ENCODE measurements around the gene BMP2K. TPM values are rescaled to one million over a fixed set of nuclear protein-coding genes. Genes with fewer than 3 reads are reported as not detected.
"Not testable (repeated sequence)": the region's sequence is repeated elsewhere in the genome, so short reads cannot be mapped to it uniquely, and the experiment has no call there.

The BMP2K gene
- polyA plus RNA-seq, 1 donor (not counting 4 experiments of a cell fraction or from before 2014, with no cell fraction given): 35.4 TPM

DNA sequence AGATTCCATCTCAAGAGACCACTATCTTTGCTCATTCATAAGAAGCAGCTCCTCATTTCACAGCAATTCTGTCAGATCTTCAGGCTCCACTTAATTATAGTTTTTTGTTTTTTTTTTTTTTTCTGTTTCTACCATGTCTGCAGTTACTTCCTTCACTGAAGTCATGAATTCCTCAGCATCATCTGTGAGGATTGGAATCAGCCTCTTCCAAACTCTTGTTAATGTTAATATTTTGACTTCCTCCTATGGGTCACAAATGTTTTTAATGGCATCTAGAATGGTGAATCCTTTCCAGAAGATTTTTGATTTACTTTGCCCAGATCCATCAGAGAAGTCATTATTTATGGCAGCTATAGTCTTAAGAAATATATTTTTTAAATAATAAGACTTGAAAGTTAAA is 53.1 kb downstream of the BMP2K start:
- Histone ChIP-seq H3K4me2 (ENCODE audit: control insufficient read depth, extremely low read depth, insufficient read depth, low read depth, low read length) (no peak overlapping the region), H3K4me3 (ENCODE audit: control insufficient read depth in 2 of 3, extremely low read depth in 1 of 3, insufficient read depth in 2 of 3, low read depth in 1 of 3, low read length in 3 of 3) (no peak overlapping the region), H3K27me3 (ENCODE audit: control insufficient read depth, extremely low read depth, insufficient read depth, low read length) (no peaks in the 10 kb centered on the region), H2AFZ (ENCODE audit: control insufficient read depth, low read length) (no peak overlapping the region), H3K36me3 (ENCODE audit: control insufficient read depth in 2 of 2, extremely low read depth in 1 of 2, insufficient read depth in 2 of 2, low read length in 2 of 2) (peaks cover 10 to 12% of the 10 kb centered on the region in 2 experiments), H3K9me3 (ENCODE audit: control insufficient read depth, low read depth, low read length) (no peaks in the 10 kb centered on the region), H3K9me1 (ENCODE audit: control insufficient read depth, extremely low read depth, insufficient read depth, low read length) (no peaks in the 10 kb centered on the region), H3K9ac (ENCODE audit: control insufficient read depth, extremely low read depth, insufficient read depth, low read length) (no peak overlapping the region), H3K79me2 (ENCODE audit: control insufficient read depth, insufficient read depth, low read length) (peaks cover under 1% of the 10 kb centered on the region), H4K20me1 (ENCODE audit: control insufficient read depth, extremely low read depth, insufficient read depth, low read length) (no peaks in the 10 kb centered on the region), H3K27ac (ENCODE audit: control insufficient read depth, insufficient read depth, low read length) (no peak overlapping the region), H3K4me1 (ENCODE audit: control insufficient read depth, extremely low read depth, insufficient read depth, low read length) (no peaks in the 10 kb centered on the region)
- TF ChIP-seq, protein P1, sequence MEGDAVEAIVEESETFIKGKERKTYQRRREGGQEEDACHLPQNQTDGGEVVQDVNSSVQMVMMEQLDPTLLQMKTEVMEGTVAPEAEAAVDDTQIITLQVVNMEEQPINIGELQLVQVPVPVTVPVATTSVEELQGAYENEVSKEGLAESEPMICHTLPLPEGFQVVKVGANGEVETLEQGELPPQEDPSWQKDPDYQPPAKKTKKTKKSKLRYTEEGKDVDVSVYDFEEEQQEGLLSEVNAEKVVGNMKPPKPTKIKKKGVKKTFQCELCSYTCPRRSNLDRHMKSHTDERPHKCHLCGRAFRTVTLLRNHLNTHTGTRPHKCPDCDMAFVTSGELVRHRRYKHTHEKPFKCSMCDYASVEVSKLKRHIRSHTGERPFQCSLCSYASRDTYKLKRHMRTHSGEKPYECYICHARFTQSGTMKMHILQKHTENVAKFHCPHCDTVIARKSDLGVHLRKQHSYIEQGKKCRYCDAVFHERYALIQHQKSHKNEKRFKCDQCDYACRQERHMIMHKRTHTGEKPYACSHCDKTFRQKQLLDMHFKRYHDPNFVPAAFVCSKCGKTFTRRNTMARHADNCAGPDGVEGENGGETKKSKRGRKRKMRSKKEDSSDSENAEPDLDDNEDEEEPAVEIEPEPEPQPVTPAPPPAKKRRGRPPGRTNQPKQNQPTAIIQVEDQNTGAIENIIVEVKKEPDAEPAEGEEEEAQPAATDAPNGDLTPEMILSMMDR (optimal IDR thresholded peaks at IDR 0.05 in 1 of 3, IDR thresholded peaks at IDR 0.05 in 1 of 3, conservative IDR thresholded peaks at IDR 0.05 in 1 of 3; ENCODE audit: extremely low read depth in 1 of 3, insufficient read depth in 2 of 3, low read length in 3 of 3): no peak
- no peak for TF ChIP-seq EZH2 (IDR thresholded peaks at IDR 0.05; ENCODE audit: low read length)
- DNase-seq (ENCODE audit: low read depth, low spot score) (no peak), FAIRE-seq (no peak)
- dilution Hi-C loops (cut with MboI; ENCODE audit: extremely low pct_ligation_motif_present, low sequenced_read_pairs): no loop called here

DNA sequence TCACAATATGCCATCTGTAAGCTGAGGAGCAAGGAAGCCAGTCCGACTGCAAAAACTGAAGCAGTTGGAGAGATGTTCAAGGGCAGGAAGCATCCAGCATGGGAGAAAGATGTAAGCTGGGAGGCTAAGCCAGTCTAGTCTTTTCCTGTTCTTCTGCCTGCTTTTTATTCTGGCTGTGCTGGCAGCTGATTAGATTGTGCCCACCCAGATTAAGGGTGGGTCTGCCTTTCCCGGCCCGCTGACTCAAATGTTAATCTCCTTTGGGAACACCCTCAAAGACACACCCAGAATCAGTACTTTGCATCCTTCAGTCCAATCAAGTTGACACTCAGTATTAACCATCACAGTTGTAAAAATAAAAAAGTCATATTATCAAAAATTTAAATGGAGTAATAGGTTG is 63.5 kb downstream of the BMP2K start:
- DNase-seq (ENCODE audit: low read depth, low spot score); H3K9ac ChIP-seq (ENCODE audit: control insufficient read depth, extremely low read depth, insufficient read depth, low read length); FAIRE-seq; H2AFZ ChIP-seq (ENCODE audit: control insufficient read depth, low read length); H3K27me3 ChIP-seq (ENCODE audit: control insufficient read depth, extremely low read depth, insufficient read depth, low read length); H3K36me3 ChIP-seq (ENCODE audit: control insufficient read depth in 2 of 2, extremely low read depth in 1 of 2, insufficient read depth in 2 of 2, low read length in 2 of 2); H3K4me3 ChIP-seq (ENCODE audit: control insufficient read depth in 2 of 3, extremely low read depth in 1 of 3, insufficient read depth in 2 of 3, low read depth in 1 of 3, low read length in 3 of 3); dilution Hi-C loops (cut with MboI; ENCODE audit: extremely low pct_ligation_motif_present, low sequenced_read_pairs); H3K9me3 ChIP-seq (ENCODE audit: control insufficient read depth, low read depth, low read length); H3K79me2 ChIP-seq (ENCODE audit: control insufficient read depth, insufficient read depth, low read length); H4K20me1 ChIP-seq (ENCODE audit: control insufficient read depth, extremely low read depth, insufficient read depth, low read length); H3K27ac ChIP-seq (ENCODE audit: control insufficient read depth, insufficient read depth, low read length); H3K4me1 ChIP-seq (ENCODE audit: control insufficient read depth, extremely low read depth, insufficient read depth, low read length); H3K4me2 ChIP-seq (ENCODE audit: control insufficient read depth, extremely low read depth, insufficient read depth, low read depth, low read length); H3K9me1 ChIP-seq (ENCODE audit: control insufficient read depth, extremely low read depth, insufficient read depth, low read length): not testable (repeated sequence)

DNA sequence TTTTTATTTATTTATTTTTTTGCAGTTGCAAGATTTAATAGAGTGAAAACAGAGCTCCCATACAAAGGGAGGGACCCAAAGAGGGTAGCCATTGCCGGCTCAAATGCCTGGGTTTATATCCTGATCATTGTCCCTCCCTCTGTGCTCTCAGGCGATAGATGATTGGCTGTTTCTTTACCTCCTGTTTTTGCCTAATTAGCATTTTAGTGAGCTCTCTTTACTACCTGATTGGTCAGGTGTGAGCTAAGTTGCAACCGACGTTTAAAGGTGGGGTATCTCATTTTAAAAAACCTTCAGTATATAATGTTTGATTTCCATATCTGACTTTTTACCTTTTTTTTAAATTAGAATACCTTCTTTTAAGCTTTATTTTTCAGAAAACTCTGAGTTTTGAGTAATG is 64.1 kb downstream of the BMP2K start:
- DNase-seq (ENCODE audit: low read depth, low spot score); H4K20me1 ChIP-seq (ENCODE audit: control insufficient read depth, extremely low read depth, insufficient read depth, low read length); H3K36me3 ChIP-seq (ENCODE audit: control insufficient read depth in 2 of 2, extremely low read depth in 1 of 2, insufficient read depth in 2 of 2, low read length in 2 of 2); H3K9me1 ChIP-seq (ENCODE audit: control insufficient read depth, extremely low read depth, insufficient read depth, low read length); H3K27me3 ChIP-seq (ENCODE audit: control insufficient read depth, extremely low read depth, insufficient read depth, low read length); H3K27ac ChIP-seq (ENCODE audit: control insufficient read depth, insufficient read depth, low read length); FAIRE-seq; H3K4me1 ChIP-seq (ENCODE audit: control insufficient read depth, extremely low read depth, insufficient read depth, low read length); H3K79me2 ChIP-seq (ENCODE audit: control insufficient read depth, insufficient read depth, low read length); dilution Hi-C loops (cut with MboI; ENCODE audit: extremely low pct_ligation_motif_present, low sequenced_read_pairs); H3K4me3 ChIP-seq (ENCODE audit: control insufficient read depth in 2 of 3, extremely low read depth in 1 of 3, insufficient read depth in 2 of 3, low read depth in 1 of 3, low read length in 3 of 3); H3K9me3 ChIP-seq (ENCODE audit: control insufficient read depth, low read depth, low read length); H3K9ac ChIP-seq (ENCODE audit: control insufficient read depth, extremely low read depth, insufficient read depth, low read length); H3K4me2 ChIP-seq (ENCODE audit: control insufficient read depth, extremely low read depth, insufficient read depth, low read depth, low read length); H2AFZ ChIP-seq (ENCODE audit: control insufficient read depth, low read length): not testable (repeated sequence)
